HK-2 (cell line): ENCODE measurements around the gene FNDC1.
"Not testable (repeated sequence)": the region's sequence is repeated elsewhere in the genome, so short reads cannot be mapped to it uniquely, and the experiment has no call there.

Experiments
- DNase-seq: peaks from one replicate; pipeline ENCODE4 v3.0.0-alpha.2; 2018; ENCODE audit not compliant: unreplicated experiment

The FNDC1 gene

GRCh38 chr6:159256128-159256527, 86.9 kb downstream of the FNDC1 start:
- no peak for DNase-seq

GRCh38 chr6:159257846-159258245, 88.6 kb downstream of the FNDC1 start:
- no peak for DNase-seq

- no peak for DNase-seq
These were observed 90.4 kb downstream of the FNDC1 start for GRCh38 chr6:159259441-159260125.

GRCh38 chr6:159260208-159260607, 91.0 kb downstream of the FNDC1 start:
- DNase-seq: no peak

GRCh38 chr6:159261995-159262394, 92.8 kb downstream of the FNDC1 start:
- DNase-seq: no peak

- DNase-seq: no peak
These were observed 93.4 kb downstream of the FNDC1 start for GRCh38 chr6:159262586-159262985.

GRCh38 chr6:159267165-159267564, 98.0 kb downstream of the FNDC1 start:
- DNase-seq: no peak

- no peak for DNase-seq
These were observed 99.3 kb downstream of the FNDC1 start for GRCh38 chr6:159268511-159268910.

GRCh38 chr6:159271257-159271656, 102.1 kb downstream of the FNDC1 start:
- no peak for DNase-seq

GRCh38 chr6:159278626-159279025, 109.4 kb downstream of the FNDC1 start:
- DNase-seq: no peak

GRCh38 chr6:159279790-159280277, 110.6 kb downstream of the FNDC1 start:
- DNase-seq: no peak

GRCh38 chr6:159282421-159282820, 113.2 kb downstream of the FNDC1 start:
- no peak for DNase-seq

GRCh38 chr6:159284661-159285060, 115.5 kb downstream of the FNDC1 start:
- DNase-seq: not testable (repeated sequence)

GRCh38 chr6:159298840-159299239, 129.6 kb downstream of the FNDC1 start:
- DNase-seq: no peak

- no peak for DNase-seq
These were observed 130.4 kb downstream of the FNDC1 start for GRCh38 chr6:159299566-159299965.

- no peak for DNase-seq
These were observed 132.1 kb downstream of the FNDC1 start for GRCh38 chr6:159301277-159301676.

- no peak for DNase-seq
These were observed 132.8 kb downstream of the FNDC1 start for GRCh38 chr6:159301810-159302593.

GRCh38 chr6:159302594-159302992, 133.4 kb downstream of the FNDC1 start:
- DNase-seq: no peak

GRCh38 chr6:159303159-159303558, 134.0 kb downstream of the FNDC1 start:
- DNase-seq: no peak

- no peak for DNase-seq
These were observed 134.6 kb downstream of the FNDC1 start for GRCh38 chr6:159303784-159304183.

- DNase-seq: no peak
These were observed 135.4 kb downstream of the FNDC1 start for GRCh38 chr6:159304641-159305040.

GRCh38 chr6:159305159-159305558, 136.0 kb downstream of the FNDC1 start:
- DNase-seq: no peak
